ENCODE measurements around the gene LPAR1.
"Not testable (repeated sequence)": the region's sequence is repeated elsewhere in the genome, so short reads cannot be mapped to it uniquely, and the experiment has no call there.

The LPAR1 gene

DNA sequence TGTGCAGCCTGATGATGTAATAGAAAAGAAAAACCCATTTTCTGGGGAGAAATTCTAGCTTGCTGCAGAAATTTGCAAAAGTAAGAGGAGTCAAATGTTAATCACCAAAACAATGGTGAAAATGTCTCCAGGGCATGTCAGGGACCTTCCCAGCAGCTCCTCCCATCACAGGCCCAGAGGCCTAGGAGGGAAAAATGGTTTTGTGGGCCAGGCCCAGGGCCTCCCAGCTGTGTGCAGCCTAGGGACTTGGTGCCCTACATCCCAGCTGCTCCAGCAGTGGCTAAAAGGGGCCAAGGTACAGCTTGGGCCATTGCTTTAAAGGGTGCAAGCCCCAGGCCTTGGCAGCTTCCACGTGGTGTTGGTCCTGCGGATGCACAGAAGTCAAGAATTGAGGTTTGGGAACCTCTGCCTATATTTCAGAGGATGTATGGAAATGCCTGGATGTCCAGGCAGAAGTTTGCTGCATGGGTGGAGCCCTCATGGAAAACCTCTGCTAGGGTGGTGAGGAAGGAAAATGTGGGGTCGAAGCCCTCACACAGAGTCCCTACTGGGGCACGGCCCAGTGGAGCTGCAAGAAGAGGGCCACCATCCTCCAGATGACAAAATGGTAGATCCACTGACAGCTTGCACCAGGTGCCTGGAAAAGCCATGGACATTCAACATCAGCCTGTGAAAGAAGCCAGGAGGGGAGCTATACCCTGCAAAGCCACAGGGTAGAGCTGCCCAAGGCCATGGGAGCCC, 176.7 kb downstream of the LPAR1 start:
- not testable (repeated sequence) for DNase-seq

DNA sequence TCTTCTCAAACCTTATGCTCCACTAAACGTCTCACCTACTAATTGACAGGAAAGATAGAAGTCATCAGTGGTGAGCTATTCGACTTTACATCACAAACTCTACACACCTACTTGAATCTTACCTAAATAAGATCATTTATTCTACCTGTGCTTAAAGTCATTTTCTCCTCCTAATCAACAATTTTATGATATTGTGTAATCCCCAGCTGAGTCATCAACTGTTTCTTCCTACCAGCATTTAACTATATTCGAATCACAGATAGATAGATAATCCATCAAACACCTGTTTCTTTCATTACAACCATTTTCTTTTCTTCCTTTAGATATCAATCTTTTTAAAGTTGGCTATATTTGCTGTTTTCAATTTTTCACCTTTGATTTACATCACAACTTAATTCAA, 181.5 kb downstream of the LPAR1 start:
- no peak for DNase-seq

GRCh38 chr9:110850401-110851135, 187.7 kb downstream of the LPAR1 start:
- no peak for DNase-seq

DNA sequence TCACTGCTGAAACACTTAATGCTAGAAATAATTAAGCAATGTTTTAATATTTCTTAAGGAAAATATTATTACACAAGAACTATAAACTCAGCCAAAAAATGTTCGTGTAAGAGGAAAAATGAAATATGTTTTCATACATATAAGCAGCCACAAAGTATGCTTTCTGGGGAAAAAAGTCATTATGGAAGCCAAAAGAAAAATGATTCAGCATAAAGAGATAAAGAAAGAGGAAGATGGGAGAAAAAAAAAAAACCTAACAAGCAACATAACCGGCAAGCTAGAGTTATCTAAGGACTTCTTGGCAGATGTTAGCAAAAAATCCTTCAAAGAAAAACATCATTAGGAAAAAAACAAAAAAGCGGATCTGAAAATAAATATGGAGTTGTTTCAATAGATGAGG, 190.6 kb downstream of the LPAR1 start:
- no peak for DNase-seq

DNA sequence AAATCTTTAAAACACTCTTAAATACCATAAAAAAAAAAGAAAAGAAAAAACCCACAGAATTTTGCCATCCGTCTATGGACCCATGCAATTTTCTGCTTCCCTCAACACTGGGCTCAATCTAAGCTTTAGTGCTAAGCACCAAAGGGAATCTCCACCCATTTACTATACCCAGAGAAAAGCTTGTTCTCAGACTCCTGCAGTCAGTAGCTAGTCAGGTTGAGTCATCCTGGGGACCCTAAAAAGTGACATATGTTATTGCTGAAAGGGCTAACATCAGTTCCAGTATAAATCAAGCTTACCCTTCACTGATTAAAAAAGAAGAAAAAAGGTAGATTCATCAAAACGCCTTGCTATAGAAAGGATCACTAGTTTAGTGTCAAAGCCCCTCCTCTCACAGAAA, 192.1 kb downstream of the LPAR1 start:
- DNase-seq, result no peak

- no peak for DNase-seq
These were observed 194.1 kb downstream of the LPAR1 start for GRCh38 chr9:110844121-110844520.

GRCh38 chr9:110842986-110843385, 195.3 kb downstream of the LPAR1 start:
- no peak for DNase-seq

DNA sequence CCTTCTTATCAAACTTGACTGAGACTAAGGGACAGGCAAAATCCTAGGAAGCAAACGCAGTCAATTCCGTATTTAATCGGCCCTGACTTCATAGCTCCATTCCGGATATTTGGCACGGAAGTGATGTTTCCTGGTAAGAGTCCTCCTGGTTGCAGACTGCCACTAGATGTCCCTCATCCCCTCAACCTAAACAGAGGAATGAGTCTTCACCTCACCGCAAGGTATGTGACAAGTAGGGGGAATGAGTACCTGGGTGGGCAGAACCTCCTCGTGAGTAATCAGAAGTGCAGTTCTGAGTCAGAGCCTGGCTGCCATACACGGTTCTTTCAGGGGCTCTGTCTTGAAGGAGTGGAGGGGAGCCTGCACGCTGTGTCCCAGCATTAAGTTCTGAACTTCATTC, 196.1 kb downstream of the LPAR1 start:
- DNase-seq, result no peak

- no peak for DNase-seq
These were observed 200.8 kb downstream of the LPAR1 start for GRCh38 chr9:110837401-110838005.

GRCh38 chr9:110835859-110836271, 202.4 kb downstream of the LPAR1 start:
- DNase-seq, result no peak

- DNase-seq, result no peak
These were observed 202.9 kb downstream of the LPAR1 start for GRCh38 chr9:110835404-110835803.

DNA sequence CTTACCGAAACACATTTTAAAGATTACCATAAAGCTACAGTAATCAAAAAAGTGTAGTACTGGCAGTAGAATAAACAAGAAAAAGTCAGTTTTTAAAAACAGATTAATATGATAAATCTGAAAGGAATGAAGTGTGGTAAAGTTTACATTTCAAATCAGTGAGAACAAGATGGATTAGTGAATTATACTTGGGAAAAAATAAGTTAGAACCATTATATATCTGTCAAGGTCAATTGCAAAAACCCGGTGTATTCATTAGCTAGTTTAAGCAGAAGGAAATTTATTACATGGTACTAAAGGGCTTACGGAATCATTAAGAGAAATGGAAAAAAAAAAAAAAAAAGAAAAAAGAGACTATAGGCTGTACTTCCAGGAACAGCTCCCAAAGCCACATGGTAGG, 205.3 kb downstream of the LPAR1 start:
- no peak for DNase-seq

GRCh38 chr9:110830495-110830894, 207.8 kb downstream of the LPAR1 start:
- DNase-seq, result no peak

- DNase-seq, result no peak
These were observed 210.0 kb downstream of the LPAR1 start for GRCh38 chr9:110828264-110828663.

DNA sequence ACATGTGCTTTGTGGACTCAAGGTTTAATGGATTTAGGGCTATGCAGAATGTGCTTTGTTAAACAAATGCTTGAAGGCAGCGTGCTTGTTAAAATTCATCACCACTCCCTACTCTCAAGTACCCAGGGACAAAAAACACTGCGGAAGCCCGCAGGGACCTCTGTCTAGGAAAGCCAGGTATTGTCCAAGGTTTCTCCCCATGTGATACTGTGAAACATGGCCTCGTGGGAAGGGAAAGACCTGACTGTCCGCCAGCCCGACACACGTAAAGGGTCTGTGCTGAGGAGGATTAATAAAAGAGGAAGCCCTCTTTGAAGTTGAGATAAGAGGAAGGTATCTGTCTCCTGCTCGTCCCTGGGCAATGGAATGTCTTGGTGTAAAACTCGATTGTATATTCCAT, 211.9 kb downstream of the LPAR1 start:
- DNase-seq, result not testable (repeated sequence)

DNA sequence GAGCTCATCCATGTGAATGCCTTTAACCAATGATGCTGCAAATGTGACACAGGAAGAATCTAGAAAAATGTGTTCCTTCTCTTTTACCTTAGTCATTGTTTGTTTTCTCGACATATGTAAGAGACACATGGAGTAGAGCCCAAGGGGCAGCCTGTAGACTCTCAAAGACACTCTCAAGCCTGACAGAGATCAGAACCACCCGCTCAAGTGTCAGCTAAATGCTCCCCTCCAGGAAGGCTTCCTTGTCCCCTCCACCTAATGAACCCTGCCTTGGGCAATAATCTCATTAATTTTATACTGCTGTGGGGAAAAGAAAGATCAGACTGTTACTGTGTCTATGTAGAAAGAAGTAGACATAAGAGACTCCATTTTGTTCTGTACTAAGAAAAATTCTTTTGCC, 212.3 kb downstream of the LPAR1 start:
- no peak for DNase-seq

DNA sequence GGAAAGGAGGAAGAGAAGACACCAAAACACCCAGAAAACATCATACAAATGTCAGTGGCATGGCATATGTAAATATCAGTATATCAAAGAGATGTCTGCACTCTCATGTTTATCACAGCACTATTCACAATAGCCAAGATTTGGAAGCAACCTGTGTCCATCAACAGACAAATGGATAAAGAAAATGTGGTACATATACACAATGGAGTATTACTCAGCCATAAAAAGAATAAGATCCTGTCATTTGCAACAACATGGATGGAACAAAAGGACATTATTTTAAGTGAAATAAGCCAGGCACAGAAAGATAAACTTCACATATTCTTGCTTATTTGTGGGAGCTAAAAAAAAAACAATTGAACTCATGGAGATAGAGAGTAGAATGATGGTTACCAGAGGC, 213.1 kb downstream of the LPAR1 start:
- DNase-seq, result not testable (repeated sequence)
